HG03280 (cell line): ENCODE data around the gene ZNF507.

ENCODE experiments used
- ATAC-seq: cut with Tn5 transposase; IDR thresholded peaks from one replicate; pipeline ENCODE4 v1.9.1; 2021; ENCODE audit warnings: mild to moderate bottlenecking, moderate library complexity; ENCODE audit not compliant: unreplicated experiment

The ZNF507 gene

DNA sequence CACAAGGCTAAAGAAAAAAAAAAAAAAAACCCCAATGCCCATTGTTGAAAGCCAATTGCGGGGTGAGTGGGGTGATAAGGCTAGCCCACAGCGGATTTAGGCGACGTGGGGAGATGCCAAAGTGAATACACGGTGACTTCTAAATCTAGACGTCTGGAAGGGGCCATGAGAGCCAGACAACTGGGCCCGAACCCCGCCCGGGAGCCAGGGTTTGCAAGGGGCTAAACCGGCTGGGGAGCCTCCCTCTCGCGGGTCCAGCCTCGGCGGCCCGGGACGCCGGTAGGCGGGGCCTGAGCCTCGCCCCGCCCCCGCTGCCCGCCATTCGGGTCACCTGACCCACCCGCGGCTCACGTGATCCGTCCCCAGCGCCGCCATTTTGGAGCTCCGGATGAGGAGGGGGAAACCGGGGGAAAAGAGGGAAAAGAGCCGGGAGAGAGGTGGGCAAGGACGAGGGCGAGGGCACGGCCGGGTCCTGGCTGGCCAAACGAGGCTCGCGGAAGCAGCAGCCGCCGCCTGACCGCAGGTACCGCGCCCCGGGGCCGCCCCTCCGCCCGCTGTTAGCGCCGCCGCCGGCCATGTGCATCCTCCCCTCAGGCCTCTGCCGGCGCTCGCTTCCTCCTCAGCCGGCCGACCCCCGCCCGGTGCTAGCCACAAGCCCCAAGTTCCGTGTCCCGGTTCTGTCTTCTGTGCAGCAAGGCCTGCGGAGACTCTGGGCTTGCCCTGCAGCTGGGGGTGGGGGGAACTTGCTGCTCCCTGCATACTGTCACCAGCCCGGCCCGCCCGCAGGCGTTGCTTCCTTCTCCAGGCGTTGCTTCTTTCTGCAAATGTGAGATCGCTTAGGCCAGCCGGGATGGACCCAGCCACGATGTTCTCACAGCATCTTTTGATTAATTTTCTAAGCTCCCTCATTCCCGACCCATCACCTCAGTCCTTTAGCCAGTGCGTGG lies at the start of gene ZNF507:
TSS of gene ZNF507 (plus strand) at position 350 of the 947 bp plus-strand sequence. CDS start 7,221 bp downstream, outside the sequence.
- peak; percentile 82 for ATAC-seq

DNA sequence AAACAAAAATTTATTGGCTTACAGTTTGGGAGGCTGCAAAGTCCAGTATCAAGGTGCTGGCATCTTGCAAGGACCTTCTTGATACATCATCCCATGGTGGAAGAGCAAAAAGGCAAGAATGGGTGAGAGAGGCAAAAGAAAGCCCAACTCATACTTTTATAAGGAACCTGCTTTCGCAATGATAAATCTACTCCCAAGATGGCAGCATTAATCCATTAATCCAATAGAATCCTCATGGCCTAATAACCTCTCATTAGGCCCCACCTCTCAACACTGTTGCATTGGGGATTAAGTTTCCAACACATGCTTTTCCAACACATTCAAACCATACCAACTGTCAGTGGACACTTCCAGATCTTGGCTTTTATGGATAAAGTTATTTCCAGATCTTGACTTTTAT lies 48.7 kb upstream of the ZNF507 start:
- ATAC-seq: no peak

DNA sequence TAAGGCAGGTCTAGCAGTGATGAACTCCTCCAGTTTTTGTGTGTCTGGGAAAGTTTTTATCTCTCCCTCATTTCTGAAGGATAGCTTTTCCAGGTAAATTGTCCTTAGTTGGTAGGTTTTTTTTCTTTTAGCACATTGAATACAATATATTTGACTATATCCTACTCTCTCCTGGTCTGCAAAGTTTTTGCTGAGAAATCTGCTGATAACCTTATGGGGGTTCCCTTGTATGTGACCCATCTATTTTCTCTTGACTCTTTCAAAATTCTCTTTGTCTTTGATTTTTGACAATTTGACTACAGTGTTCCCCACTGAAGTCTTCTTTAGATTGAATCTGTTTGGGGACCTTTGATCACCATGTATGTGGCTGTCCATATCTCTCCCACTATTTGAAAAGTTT lies 42.6 kb upstream of the ZNF507 start:
- no peak for ATAC-seq

DNA sequence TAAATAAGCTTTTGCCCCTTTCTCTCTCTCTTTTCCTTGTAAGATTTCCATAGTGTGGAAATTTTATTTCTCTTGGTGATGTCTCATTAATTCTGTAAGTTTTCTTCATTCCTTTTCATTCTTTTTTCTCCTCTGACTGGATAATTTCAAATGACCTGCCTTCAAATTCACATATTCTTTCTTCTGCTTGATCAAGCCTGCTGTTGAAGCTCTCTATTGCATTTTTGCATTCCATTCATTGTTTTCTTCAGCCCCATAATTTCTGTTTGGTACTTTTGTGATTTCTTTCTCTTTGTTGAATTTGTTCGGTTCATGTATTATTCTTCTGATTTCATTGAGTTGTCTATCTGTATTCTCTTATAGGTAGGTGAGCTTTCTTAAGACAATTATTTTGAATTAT lies 42.2 kb upstream of the ZNF507 start:
- no peak for ATAC-seq

DNA sequence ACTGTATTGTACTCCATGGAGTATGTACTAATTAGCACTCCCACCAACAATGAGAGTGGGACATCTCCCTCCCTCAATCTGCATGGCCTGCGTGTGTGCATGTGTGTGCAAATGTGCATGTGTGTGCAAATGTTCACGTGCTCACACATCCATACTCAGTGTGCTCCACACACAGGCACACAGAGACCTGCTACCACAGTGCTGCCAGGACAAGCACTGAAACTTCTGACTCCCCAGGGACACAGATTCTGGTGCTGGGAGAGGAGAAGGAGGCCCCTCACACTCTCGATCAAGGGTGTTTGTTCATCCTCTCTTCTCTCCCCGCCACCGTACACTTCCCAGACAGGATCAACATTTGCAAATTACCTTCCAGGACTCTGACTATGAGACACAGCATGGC lies 37.8 kb upstream of the ZNF507 start:
- ATAC-seq: no peak

DNA sequence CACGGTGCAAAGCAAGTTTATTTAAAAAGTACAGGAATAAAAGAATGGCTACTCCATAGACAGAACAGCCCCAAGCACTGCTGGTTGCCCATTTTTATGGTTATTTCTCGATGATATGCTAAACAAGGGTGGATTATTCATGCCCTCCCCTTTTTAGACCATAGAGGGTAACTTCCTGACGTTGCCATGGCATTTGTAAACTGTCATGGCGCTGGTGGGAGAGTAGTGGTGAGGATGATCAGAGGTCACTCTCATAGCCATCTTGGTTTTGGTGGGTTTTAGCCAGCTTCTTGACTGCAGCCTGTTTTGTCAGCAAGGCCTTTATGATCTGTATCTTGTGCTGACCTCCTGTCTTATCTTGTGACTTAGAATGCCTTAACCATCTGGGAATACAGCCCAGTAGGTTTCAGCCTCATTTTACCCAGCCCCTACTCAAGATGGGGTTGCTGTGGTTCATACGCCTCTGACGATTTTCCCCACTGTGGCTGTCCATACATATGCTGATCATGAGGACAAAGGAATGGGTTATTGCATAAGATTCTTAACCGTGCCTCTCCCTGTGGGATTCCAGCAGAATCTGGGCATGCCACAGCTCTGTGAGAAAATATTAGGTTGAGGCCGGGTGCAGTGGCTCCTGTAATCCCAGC lies 36.9 kb upstream of the ZNF507 start:
- ATAC-seq: no peak

DNA sequence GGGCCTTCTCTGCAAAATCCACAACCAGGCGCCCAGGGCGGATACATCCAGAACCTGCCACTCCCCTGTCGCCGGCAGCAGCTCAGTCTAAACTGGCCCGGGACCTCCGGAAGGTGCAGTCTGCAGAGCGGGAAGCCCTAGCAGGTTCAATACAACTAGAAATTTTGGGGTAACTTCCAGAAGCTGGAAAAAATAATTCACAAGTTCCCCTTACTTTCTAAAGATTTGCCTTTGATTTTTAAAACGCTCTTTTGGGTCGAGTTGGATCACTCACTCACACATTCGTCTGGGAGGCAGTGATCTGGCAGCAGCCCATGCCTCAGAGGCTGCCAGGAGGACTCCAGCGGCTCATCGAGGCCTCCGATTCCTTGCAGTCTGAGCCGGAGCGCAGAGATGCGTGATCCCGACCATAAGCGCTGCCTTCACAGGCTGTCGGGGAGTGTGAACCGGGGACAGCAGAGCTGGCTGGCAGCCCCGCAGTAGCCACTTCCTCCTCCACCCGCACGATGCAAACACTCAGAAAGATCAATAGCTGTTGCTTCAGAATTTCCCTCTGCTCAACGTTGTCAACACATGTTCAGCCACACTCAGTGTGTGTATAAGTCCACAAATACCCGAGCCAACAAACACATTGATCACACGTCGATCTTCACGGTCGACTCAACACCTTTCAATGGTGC lies 35.6 kb upstream of the ZNF507 start:
- no peak for ATAC-seq

DNA sequence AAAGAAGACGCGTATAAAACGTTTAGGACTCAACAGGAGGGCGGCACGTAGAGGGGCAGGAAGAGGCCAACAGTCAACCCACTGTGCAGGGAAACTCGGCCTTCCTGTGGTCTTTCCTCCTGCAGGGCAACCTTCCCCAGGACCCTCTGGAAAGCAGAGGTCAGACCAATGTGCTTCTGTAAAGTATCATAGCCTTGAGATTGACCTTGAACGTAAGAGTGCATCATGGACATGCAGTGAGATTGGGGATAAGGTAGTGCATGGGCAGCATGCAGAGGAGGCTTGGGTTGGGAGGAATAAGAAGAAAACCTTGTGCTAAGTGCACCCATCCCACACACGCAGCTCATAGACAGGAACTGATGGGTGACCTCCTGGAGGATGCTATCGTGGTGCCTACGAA lies 34.0 kb upstream of the ZNF507 start:
- ATAC-seq: no peak

DNA sequence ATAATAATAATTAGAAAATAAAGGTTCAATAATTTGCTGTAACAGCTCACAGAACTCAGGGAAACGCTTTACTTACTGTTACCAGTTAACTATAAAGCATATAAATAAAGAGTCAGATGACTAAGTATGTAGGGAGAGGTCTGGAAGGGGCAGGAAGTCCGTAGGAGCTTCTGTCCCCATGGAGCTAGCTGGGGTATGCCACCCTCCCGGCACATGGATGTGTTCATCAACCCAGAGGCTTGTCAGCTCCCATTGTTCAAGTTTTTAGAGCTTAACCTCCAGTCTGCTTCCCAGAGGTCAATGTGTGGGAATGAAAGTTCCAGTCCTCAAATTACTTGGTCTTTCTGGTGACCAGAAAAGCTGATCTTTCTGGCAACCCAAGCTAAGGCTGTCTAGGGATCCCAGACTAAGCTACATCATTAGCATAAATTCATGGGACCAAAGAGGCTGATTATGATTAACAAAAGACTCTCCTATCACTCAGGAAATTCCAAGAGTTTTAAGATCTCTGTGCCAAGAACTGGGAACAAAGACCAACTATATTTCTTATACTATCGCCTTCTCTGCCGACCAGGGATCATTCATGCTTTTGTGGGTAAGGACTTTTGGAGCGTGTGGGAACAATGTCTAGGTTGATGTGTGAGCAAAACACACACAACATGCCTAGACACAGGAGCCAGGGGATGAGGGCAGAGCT lies 31.7 kb upstream of the ZNF507 start:
- ATAC-seq: no peak

DNA sequence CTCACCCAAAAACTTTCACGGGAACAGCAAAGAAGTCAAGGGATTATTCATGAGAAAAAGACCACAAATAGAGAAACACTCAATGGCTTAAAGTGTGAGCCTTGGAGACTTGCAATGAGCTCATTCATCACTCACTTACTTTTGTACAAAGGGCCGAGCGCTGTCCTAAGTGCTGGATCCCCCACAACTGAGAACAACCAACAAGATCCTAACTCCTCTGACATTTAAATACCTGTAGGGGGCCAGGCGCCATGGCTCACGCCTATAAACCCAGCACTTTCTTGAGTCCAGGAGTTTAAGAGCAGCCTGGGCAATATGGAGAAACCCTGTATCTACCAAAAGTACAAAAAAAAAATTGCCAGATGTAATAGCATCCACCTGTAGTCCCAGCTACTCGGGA lies 29.4 kb upstream of the ZNF507 start:
- no peak for ATAC-seq

DNA sequence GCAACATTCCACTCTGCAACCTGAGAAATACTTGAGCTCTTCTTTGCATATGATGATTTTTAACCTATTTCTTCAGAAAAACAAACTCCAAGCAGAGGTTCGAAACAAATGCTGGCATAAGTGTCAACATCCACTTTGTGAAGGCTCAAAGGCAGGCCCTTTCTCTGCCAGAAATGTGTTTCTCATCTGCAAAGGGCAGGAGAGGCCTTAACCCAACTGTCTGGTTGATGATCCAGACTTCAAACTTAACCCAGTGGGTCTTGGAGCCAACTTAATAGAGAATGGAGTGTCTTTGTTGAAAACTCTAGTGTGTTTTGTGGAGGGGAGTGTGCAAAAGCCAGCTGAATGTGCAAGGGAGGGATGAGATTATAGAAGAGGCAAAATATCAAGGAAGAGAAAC lies 28.3 kb upstream of the ZNF507 start:
- ATAC-seq: no peak

DNA sequence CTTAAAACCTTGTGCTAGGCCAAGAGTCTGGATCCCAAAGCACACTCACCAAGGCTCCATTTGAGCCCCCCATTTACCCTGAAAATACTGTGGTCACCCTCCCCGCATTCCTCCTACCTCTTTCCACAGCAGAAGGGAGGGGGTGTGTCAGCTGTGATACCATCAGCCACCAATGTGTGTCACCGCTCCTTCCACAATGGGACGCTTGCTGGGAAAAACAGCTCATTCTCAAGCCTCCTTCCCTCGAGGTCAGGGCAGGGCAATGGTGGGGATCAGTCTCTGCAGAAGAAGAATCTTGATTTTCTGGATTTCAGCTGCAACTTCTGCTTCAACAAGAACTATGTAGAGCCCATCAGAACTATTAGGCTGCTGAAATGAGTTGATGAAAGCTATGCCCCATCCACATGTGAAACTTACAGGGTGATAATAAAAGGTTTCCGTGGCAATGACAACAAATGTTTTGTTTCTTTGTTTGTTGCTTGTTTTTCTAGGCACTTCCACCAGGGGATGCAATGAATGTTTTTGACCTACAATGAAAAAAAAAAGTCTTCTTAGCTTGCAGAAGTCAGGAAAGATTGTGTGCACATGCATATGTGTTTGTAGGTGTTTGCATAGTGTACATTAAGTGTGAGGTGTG lies 26.4 kb upstream of the ZNF507 start:
- no peak for ATAC-seq

DNA sequence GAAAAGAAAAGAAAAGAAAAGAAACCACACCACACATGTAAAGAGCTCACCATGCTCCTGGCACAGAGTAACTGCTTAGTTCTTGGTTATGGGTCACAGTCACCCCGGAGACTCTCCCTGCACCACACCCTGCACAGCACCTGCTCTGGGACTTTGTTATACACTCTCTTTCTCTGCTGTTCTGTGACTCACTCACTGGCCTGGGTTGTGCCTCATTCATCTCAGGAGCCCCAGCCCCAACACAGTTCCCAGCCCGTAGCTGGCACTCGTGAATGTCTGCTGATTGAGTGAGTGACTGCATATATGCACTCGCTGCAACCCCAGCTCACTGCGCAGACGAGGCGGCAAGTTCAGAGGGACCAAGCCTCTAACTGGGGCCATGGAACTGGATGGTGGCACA lies 22.9 kb upstream of the ZNF507 start:
- no peak for ATAC-seq

DNA sequence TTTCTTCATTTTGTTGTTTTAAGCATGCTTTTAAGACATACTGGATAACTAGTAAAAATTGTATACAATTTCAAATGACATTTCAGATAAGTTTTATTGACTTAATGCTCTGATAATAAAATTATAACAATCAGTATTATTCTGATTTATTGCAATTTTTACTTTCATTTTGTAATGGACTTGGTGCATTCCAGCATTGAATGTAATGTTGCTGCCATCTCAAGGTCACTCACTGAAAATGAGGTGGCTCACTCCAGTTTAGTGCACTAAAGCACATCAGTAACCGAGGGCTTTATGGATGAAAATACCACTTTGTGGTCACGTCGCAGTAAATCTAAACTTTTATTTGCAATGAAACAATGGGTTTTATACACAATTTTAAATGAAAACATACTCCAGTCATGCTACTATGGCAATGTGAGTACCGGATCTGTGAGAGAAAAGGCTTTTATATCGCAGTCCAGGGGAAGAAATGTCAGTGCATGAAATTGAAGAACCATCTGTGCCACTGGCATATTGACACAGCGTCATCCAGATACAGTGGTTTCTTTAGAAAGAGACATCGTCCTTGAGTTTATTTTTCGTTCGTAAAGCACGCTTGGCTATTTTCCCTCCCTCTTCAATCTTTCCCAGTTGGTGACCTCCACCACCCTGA lies 20.7 kb upstream of the ZNF507 start:
- no peak for ATAC-seq

DNA sequence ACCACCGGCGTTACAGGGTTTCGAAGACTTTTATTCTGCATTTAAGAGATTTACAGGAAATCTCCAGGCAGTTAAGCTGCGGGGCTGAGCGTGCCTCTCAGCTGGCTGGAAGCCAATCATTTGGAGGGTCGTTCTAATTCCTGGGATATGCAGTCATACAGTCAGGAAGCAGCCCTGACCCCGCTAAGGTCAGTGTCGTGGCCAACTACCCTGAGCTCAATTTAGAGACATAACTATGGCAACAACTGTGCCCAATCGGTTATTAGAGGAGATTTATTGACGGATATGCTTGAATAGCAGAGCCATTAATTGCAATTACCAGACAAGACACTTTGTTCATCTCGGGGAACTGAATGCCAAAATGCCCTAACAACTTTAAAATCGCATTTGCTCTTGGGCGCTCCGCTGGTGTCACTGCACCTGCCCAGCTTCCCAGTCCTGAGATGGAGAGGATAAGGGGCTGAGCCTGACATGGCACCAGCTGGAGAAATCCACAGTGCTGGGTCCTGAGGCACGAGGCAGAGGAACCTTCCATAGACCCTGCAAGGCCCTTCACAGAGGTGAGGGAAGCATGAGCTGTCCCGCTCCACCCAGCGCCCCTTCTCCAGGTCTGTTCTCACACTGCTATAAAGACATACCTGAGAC lies 15.1 kb upstream of the ZNF507 start:
- ATAC-seq: no peak

DNA sequence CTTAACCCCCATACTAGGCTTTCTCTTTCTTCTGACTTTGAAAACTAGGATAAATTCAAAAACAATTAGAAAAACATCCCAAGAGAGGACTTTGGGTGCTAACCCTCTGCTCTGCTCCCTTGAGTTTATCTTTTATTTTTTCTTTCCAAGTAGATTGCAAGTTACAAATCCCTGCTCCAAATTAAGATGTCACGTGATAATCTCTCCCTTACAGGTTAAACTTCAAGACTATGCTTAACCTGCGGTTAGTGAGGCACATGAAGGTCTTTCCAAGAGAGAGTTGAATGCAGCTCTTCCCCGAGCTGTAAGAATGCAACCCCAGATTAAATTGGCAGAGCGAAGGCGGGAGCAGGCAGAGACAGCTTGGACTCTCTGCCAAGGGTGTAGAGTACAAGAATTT lies 12.2 kb upstream of the ZNF507 start:
- ATAC-seq: no peak

DNA sequence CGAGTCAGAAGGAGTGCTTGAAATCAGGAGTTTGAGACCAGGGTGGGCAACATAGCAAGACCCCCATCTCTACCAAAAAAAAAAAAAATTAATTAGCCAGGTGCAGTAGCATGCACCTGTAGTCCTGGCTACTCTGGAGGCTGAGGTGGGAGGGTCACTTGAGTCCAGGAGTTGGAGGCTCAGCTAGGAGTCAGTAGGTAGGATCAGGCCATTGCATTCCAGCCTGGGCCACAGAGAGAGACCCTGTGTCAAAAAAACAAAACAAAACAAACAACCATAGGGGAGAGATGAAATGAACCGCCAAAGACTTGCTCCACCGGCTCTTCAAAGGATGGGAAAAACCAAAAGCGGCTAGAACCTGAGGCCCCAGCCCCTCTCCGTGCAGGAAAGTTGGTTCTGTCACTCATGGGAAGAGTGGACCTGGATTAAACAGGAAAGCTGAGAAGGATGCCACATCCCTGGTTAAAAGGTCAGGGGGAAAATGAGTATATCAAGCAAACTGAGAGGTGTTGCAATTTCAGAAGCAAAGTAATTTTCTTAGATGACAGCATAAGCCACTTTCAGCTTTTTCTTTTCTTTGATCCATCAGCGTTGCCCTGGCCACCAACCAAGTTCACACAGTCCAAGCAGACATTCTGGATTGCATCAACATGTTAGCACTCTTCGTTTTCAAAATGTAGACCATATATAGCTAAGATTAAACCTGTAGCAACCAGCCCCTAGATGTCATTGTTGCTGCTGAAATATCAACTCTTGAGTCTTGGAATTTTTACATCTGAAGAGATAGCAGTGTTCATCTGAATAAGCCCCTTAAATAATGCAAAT lies 8.9 kb upstream of the ZNF507 start:
- no peak for ATAC-seq

DNA sequence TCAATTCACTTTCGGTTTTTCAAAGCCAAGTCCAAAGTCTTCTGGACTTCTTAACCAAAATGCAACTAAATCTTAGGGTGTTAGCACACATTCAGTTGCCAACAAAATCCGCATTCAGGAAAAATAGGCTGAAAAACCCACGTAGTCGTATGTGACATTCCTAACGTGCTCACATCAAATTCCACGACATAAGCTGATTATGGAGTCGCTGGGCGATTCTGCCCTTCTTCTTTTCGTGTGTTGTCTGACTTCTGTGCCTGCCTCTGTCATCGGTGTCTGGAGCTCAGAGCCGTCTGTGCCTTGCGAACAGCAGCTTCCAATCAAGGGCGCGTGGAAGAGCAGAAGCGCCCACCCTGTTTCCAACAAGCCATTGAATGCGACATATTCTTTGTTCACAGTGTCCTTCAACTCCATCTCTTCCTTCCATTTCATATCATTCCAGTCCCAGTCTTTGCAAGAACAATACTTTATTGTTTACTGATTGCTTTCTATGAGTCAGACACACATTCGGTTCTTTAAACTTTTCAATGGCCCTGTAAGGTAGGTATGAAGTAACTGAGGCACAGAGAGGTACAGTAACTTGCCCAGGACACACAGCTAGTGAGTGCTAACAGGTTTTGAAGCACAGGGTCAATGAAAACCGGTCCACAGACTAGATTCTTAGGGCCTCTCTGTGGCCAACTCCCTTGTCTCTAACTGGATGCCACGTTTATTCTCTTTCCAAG lies 8.2 kb upstream of the ZNF507 start:
- no peak for ATAC-seq
